Stimulated activated memory B cell treated with anti-CD40 and anti-IgM and Interleukin-4, amounts not matched to agents 10 μg/mL and 1 μg/mL and 100 μg/mL, for 72 hours (primary cell): ENCODE measurements around the gene MCRIP1.

Experiments used
- ATAC-seq: fragments of 150-1000 bp; cut with Tn5 transposase; 2 replicates; pipeline ENCODE4 v1.10.0; 2021
- H3K27ac Mint-ChIP-seq: one replicate; pipeline ENCODE4 v1.8.0; 2022; ENCODE audit warnings: mild to moderate bottlenecking, mixed read lengths
- H3K27me3 Mint-ChIP-seq: one replicate; pipeline ENCODE4 v1.8.0; 2022; ENCODE audit warnings: mixed read lengths
- H3K36me3 Mint-ChIP-seq: one replicate; pipeline ENCODE4 v1.8.0; 2022; ENCODE audit warnings: mixed read lengths
- H3K4me1 Mint-ChIP-seq: one replicate; pipeline ENCODE4 v1.8.0; 2022; ENCODE audit warnings: mixed read lengths
- H3K4me3 Mint-ChIP-seq: one replicate; pipeline ENCODE4 v1.8.0; 2022; ENCODE audit warnings: mild to moderate bottlenecking, moderate library complexity, mixed read lengths
- H3K9me3 Mint-ChIP-seq: one replicate; pipeline ENCODE4 v1.8.0; 2022; ENCODE audit warnings: mixed read lengths

MCRIP1 gene

DNA sequence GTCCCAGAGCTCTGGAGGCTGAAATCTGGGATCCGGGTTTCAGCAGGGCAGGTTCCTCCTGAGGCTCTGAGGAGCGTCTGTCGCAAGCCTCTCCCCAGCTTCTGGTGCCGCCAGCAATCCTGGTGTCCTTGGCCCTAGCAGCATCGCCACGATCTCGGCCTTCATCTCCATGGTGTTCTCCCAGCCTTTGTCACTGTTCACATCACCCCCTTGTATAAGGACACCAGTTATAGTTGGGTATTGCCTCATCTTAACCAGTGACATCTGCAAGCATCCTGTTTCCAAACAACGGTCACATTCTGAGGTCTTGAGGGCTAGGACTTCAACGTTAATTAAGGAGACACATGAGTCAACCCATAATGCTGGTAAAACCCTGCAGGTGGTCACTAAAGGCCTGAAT is 4.5 kb upstream of the MCRIP1 start:
- peaks cover 3% of the 10 kb centered on the region for H3K36me3 Mint-ChIP-seq
- no peak for ATAC-seq
- H3K27ac Mint-ChIP-seq = no peak overlapping the region
- H3K9me3 Mint-ChIP-seq = no peaks in the 10 kb centered on the region
- H3K27me3 Mint-ChIP-seq = no peaks in the 10 kb centered on the region
- H3K4me1 Mint-ChIP-seq = peaks cover 13% of the 10 kb centered on the region
- no peak overlapping the region for H3K4me3 Mint-ChIP-seq

DNA sequence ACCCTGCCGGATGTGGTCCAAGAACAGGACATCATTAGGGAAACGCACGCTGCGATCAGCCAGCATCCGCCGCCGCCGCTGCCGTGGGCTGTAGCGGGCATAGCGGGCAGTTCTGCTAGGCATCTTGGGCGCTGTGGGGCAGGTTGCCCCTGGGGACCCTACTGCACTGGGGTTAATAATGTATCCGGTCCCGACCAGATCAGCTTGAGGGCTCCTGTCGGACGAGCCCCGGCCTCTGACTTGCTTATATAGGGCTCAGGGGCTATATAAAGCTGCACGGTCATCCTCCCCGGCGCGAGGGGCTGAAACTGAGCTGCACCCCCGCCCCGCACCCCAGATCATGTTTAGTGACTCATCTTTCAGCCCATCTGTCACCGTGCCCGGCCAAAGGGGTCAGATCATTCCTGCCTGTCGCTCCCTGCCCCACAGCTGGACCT is 1.8 kb upstream of the MCRIP1 start, which contains the start of gene PPP1R27:
TSS of gene PPP1R27 (minus strand) at position 220 of the 437 bp plus-strand sequence. CDS start at position 123, 97 bp downstream.
- no peaks in the 10 kb centered on the region for H3K9me3 Mint-ChIP-seq
- H3K27me3 Mint-ChIP-seq = no peaks in the 10 kb centered on the region
- no peak for ATAC-seq
- H3K4me3 Mint-ChIP-seq = peak within 1 kb of the TSS; percentile 81
- H3K27ac Mint-ChIP-seq = peak within 1 kb of the TSS; percentile 84
- no peaks in the 10 kb centered on the region for H3K36me3 Mint-ChIP-seq
- peaks cover 34% of the 10 kb centered on the region for H3K4me1 Mint-ChIP-seq

GRCh38 chr17:81833921-81834830 is 1.1 kb upstream of the MCRIP1 start:
- no peak for ATAC-seq
- H3K27ac Mint-ChIP-seq = peak overlapping the region; percentile 84
- no peaks in the 10 kb centered on the region for H3K9me3 Mint-ChIP-seq
- peaks cover 38% of the 10 kb centered on the region for H3K4me1 Mint-ChIP-seq
- H3K36me3 Mint-ChIP-seq = no peaks in the 10 kb centered on the region
- peak overlapping the region; percentile 81 for H3K4me3 Mint-ChIP-seq
- no peaks in the 10 kb centered on the region for H3K27me3 Mint-ChIP-seq

DNA sequence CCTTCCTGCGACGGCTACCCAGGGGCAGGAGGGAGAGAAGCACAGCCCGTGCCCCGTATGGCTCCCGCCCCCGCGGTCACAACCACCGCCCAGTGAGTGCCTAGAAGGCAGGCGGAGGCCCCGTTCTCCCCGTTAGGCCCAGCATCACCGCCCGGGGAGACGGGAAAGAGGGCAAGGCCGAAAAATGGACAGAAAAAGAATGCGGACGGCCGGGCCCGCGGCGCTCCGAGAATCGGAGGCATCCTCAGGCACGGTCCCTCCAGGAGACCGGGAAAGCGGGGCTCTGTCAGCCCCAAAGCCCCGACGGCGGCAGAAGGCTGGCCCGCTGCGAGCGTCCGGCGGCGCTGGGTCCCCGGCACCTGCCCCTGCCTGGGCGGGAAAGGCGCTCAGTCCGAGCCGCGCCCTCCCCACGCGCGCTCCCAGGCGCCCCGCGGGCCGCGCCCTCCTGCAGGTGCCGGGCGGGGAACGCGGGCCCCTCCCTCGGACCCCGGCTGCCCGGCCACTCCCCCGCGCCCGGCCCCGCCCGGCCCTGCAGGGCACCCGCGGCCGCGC is 407 bp downstream of the MCRIP1 start:
- H3K9me3 Mint-ChIP-seq = no peaks in the 10 kb centered on the region
- no peaks in the 10 kb centered on the region for H3K36me3 Mint-ChIP-seq
- peaks cover 45% of the 10 kb centered on the region for H3K4me1 Mint-ChIP-seq
- H3K27me3 Mint-ChIP-seq = no peaks in the 10 kb centered on the region
- peak; percentile 59 for ATAC-seq
- H3K4me3 Mint-ChIP-seq = peak overlapping the region; percentile 82
- peak overlapping the region; percentile 84 for H3K27ac Mint-ChIP-seq

DNA sequence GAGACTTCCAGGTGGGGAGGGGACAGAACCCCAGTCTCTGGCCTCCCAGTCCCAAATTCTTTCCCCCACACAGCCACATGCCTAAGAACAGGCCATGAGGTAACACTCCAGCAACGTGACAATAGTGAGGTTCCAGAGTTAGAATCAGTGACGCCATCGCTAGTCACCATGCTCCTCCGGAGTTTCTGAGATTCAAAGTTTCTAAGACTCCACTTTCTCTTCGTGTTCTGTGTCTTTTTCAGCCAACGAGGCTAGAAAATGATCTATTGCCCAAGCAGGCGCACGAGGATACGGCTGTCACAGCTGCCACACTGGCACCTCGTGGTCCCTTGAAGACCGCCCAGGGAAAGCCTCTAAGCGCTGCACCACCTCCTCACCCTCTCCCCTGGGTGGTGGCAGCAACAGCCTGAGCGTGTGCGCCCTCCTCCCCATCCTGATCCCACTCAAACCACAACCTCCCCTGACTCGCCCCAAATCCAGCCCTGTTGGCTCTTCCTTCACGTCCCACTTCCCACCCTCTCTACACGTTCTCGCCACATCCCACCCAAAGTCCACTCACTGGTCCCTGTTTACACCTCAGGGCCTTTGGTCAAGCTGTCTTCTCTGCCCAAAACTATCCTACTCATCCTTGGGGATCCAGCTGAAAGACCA is 1.0 kb downstream of the MCRIP1 start:
- Mint-ChIP-seq H3K4me1 (peaks cover 45% of the 10 kb centered on the region), H3K27me3 (no peaks in the 10 kb centered on the region), H3K9me3 (no peaks in the 10 kb centered on the region), H3K27ac (peak overlapping the region; percentile 84), H3K4me3 (peak overlapping the region; percentile 82), H3K36me3 (no peaks in the 10 kb centered on the region)
- ATAC-seq = peak; percentile 52

DNA sequence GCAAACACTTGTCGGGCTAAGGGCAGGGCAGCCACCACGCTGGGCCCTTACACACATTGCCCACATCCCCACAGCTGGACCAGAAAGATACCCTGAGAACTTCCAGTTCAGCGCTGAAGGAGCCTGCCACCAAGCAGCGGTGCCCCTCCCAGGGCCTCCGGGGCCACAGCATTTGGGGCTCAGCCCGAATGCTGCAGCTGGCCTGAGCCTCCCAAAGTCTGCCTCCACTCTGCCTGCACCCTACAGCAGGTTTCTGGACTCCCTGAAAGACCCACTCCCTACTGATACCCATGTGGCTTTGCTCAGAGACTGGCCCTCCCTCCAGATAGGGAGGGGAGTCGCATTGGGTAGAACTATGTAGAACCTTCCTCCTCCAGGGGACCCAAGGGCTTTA is 1.5 kb downstream of the MCRIP1 start:
- no peak for ATAC-seq
- peak overlapping the region; percentile 84 for H3K27ac Mint-ChIP-seq
- H3K9me3 Mint-ChIP-seq = no peaks in the 10 kb centered on the region
- H3K27me3 Mint-ChIP-seq = no peaks in the 10 kb centered on the region
- H3K4me3 Mint-ChIP-seq = peak overlapping the region; percentile 82
- no peaks in the 10 kb centered on the region for H3K36me3 Mint-ChIP-seq
- H3K4me1 Mint-ChIP-seq = peaks cover 45% of the 10 kb centered on the region

- H3K36me3 Mint-ChIP-seq = peaks cover 7% of the 10 kb centered on the region
- H3K4me3 Mint-ChIP-seq = no peak overlapping the region
- H3K27ac Mint-ChIP-seq = no peak overlapping the region
- peaks cover 46% of the 10 kb centered on the region for H3K4me1 Mint-ChIP-seq
- no peak for ATAC-seq
- H3K27me3 Mint-ChIP-seq = no peaks in the 10 kb centered on the region
- no peaks in the 10 kb centered on the region for H3K9me3 Mint-ChIP-seq
Measured at GRCh38 chr17:81829858-81830257, 3.2 kb downstream of the MCRIP1 start.

GRCh38 chr17:81828656-81829055 is 4.4 kb downstream of the MCRIP1 start:
- H3K9me3 Mint-ChIP-seq = no peaks in the 10 kb centered on the region
- peaks cover 11% of the 10 kb centered on the region for H3K36me3 Mint-ChIP-seq
- no peak overlapping the region for H3K27ac Mint-ChIP-seq
- no peaks in the 10 kb centered on the region for H3K27me3 Mint-ChIP-seq
- no peak overlapping the region for H3K4me3 Mint-ChIP-seq
- peaks cover 44% of the 10 kb centered on the region for H3K4me1 Mint-ChIP-seq
- ATAC-seq = no peak

DNA sequence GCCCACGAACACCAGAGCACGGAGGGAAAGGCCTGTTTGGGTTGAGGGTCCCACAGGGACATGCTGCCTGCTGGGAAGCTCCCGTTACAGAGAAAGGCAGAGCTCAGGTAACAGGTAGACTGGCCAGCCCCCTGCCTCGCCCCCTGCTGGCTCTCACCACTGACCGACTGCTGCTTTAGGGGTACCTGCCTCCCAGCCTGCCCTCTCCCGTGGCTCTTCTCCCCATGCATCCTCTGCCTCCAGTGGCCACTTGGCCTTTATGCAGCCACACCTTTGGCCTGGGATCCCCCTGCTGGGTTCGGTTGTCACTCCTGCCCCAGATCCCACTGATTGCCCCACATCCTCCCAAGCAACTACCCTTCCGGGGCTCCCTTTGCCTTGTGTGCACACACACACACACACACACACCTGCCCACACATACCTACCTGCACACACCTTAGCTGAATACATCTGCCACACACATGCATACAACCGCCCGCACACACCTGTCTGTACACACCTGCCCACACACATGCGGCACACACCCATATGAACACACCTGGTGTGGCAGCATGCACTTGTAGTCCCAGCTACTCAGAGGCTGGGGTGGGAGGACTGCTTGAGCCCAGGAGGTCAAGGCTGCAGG is 7.1 kb downstream of the MCRIP1 start:
- peaks cover 15% of the 10 kb centered on the region for H3K36me3 Mint-ChIP-seq
- H3K4me3 Mint-ChIP-seq = no peak overlapping the region
- no peak overlapping the region for H3K27ac Mint-ChIP-seq
- H3K27me3 Mint-ChIP-seq = no peaks in the 10 kb centered on the region
- no peak for ATAC-seq
- H3K4me1 Mint-ChIP-seq = peaks cover 27% of the 10 kb centered on the region
- H3K9me3 Mint-ChIP-seq = no peaks in the 10 kb centered on the region

DNA sequence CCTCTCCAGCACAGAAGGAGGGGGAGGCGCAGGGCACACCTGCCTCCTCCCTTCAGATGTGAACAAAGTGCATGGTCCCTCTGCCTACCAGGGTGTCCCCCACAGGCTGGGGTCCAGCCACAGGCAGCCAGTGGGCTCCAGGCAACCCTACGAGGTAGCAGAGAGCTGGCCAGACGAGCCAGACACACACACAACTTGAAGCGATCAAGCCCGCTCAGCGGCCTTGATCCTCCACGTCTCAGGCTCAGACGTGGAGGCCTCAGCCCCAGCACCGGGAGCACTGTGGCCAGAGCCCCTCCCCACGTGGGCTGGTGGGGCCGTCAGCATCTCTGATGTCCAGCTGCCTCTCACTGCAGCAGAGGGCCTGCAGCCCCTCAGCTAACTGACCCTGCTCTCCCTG is 8.5 kb downstream of the MCRIP1 start:
- no peak for ATAC-seq
- peaks cover 17% of the 10 kb centered on the region for H3K4me1 Mint-ChIP-seq
- no peaks in the 10 kb centered on the region for H3K9me3 Mint-ChIP-seq
- H3K4me3 Mint-ChIP-seq = no peak overlapping the region
- H3K36me3 Mint-ChIP-seq = peaks cover 15% of the 10 kb centered on the region
- no peaks in the 10 kb centered on the region for H3K27me3 Mint-ChIP-seq
- no peak overlapping the region for H3K27ac Mint-ChIP-seq

DNA sequence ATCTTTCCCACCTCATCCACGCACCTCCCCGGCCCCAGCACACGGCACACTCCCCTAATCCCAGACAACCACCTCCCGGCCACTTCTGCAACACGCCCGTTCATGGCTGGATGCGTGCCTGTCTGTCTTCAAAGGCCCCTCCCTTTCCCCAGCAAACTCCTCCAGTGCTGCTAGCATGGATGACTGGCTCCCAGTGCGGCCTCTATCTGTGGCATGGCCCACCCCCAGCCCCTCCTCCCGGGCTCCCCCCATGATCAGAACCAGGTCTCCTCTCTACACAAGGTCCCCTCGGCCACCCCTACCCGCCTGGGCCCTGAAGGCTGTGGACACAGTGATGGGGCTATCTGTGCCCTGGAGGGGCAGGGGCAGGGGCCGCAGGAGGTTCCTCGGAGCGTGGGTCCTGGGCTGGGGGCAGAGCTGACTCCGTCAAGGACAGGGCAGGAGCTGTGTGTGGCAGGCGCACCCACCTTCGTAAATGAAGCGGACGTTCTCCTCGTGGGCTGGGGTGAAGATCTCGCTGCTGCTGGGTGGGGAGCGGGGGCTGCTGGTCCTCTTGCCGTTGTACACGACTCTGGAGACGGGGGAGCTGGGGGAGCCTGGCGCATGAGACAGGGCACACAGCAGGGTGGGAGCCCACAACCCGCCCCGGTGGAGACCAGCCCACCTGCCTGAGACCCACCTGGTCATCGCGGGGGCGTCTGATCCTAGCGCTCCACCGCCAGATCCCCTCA is 9.1 kb downstream of the MCRIP1 start:
- Mint-ChIP-seq H3K4me1 (peaks cover 16% of the 10 kb centered on the region), H3K27ac (no peak overlapping the region), H3K4me3 (no peak overlapping the region), H3K36me3 (peaks cover 15% of the 10 kb centered on the region), H3K9me3 (no peaks in the 10 kb centered on the region), H3K27me3 (no peaks in the 10 kb centered on the region)
- ATAC-seq = no peak

- no peaks in the 10 kb centered on the region for H3K9me3 Mint-ChIP-seq
- H3K4me3 Mint-ChIP-seq = no peak overlapping the region
- no peak for ATAC-seq
- H3K27ac Mint-ChIP-seq = no peak overlapping the region
- H3K27me3 Mint-ChIP-seq = peaks cover under 1% of the 10 kb centered on the region
- peaks cover 9% of the 10 kb centered on the region for H3K4me1 Mint-ChIP-seq
- H3K36me3 Mint-ChIP-seq = peaks cover 15% of the 10 kb centered on the region
Measured at GRCh38 chr17:81822996-81823819, 9.9 kb downstream of the MCRIP1 start.

- Mint-ChIP-seq H3K9me3 (no peaks in the 10 kb centered on the region), H3K36me3 (peaks cover 15% of the 10 kb centered on the region), H3K4me1 (peaks cover 8% of the 10 kb centered on the region), H3K4me3 (no peak overlapping the region), H3K27ac (no peak overlapping the region), H3K27me3 (peaks cover 9% of the 10 kb centered on the region)
- no peak for ATAC-seq
Measured at GRCh38 chr17:81822312-81822637, 10.8 kb downstream of the MCRIP1 start.
